ENCODE measurements around the gene AK2.
"Not testable (repeated sequence)": the region's sequence is repeated elsewhere in the genome, so short reads cannot be mapped to it uniquely, and the experiment has no call there.

Gene AK2

GRCh38 chr1:32998064-32998463, 38.6 kb downstream of the AK2 start:
- Mint-ChIP-seq H3K9me3 (no peaks in the 10 kb centered on the region), H3K4me1 (peaks cover 29% of the 10 kb centered on the region), H3K27ac (peak overlapping the region; percentile 29 to 83 (median 56)), H3K4me3 (no peak overlapping the region), H3K36me3 (ENCODE audit: low read depth) (no peaks in the 10 kb centered on the region), H3K27me3 (ENCODE audit: low read depth) (no peaks in the 10 kb centered on the region)
- TF ChIP-seq CTCF (IDR thresholded peaks at IDR 0.05; ENCODE audit: unreplicated experiment in 3 of 3), result no peak

- Mint-ChIP-seq H3K27me3 (ENCODE audit: low read depth) (no peaks in the 10 kb centered on the region), H3K4me1 (peaks cover 35% of the 10 kb centered on the region), H3K36me3 (ENCODE audit: low read depth) (no peaks in the 10 kb centered on the region), H3K4me3 (no peak overlapping the region), H3K9me3 (no peaks in the 10 kb centered on the region), H3K27ac (peak overlapping the region in 2 of 3 experiments; percentile 56 to 83)
- TF ChIP-seq CTCF (IDR thresholded peaks at IDR 0.05; ENCODE audit: unreplicated experiment in 3 of 3), result no peak
Measured at GRCh38 chr1:32997381-32997891, 39.2 kb downstream of the AK2 start.

GRCh38 chr1:32993324-32993636, 43.4 kb downstream of the AK2 start:
- H3K4me3 Mint-ChIP-seq; H3K27ac Mint-ChIP-seq; H3K27me3 Mint-ChIP-seq (ENCODE audit: low read depth); H3K9me3 Mint-ChIP-seq; H3K36me3 Mint-ChIP-seq (ENCODE audit: low read depth): not testable (repeated sequence)
- H3K4me1 Mint-ChIP-seq, result peaks cover 43% of the 10 kb centered on the region

GRCh38 chr1:32992489-32993323, 44.0 kb downstream of the AK2 start:
- Mint-ChIP-seq H3K27ac (peak overlapping the region; percentile 47 to 89 (median 69)), H3K9me3 (no peaks in the 10 kb centered on the region), H3K4me3 (no peak overlapping the region), H3K36me3 (ENCODE audit: low read depth) (no peaks in the 10 kb centered on the region), H3K27me3 (ENCODE audit: low read depth) (no peaks in the 10 kb centered on the region), H3K4me1 (peaks cover 37% of the 10 kb centered on the region)
- no peak for TF ChIP-seq CTCF (IDR thresholded peaks at IDR 0.05; ENCODE audit: unreplicated experiment in 3 of 3)

- TF ChIP-seq CTCF (IDR thresholded peaks at IDR 0.05; ENCODE audit: unreplicated experiment in 3 of 3), result no peak
- H3K4me3 Mint-ChIP-seq, result no peak overlapping the region
- H3K4me1 Mint-ChIP-seq, result peaks cover 29% of the 10 kb centered on the region
- no peaks in the 10 kb centered on the region for H3K9me3 Mint-ChIP-seq
- H3K27me3 Mint-ChIP-seq (ENCODE audit: low read depth), result no peaks in the 10 kb centered on the region
- H3K36me3 Mint-ChIP-seq (ENCODE audit: low read depth), result no peaks in the 10 kb centered on the region
- peak overlapping the region; percentile 47 to 89 (median 69) for H3K27ac Mint-ChIP-seq
Measured at GRCh38 chr1:32991819-32992488, 44.7 kb downstream of the AK2 start.

GRCh38 chr1:32991386-32991785, 45.3 kb downstream of the AK2 start:
- no peak for TF ChIP-seq CTCF (IDR thresholded peaks at IDR 0.05; ENCODE audit: unreplicated experiment in 3 of 3)
- no peak overlapping the region for H3K4me3 Mint-ChIP-seq
- no peaks in the 10 kb centered on the region for H3K27me3 Mint-ChIP-seq (ENCODE audit: low read depth)
- no peaks in the 10 kb centered on the region for H3K36me3 Mint-ChIP-seq (ENCODE audit: low read depth)
- H3K4me1 Mint-ChIP-seq, result peaks cover 29% of the 10 kb centered on the region
- no peak overlapping the region for H3K27ac Mint-ChIP-seq
- H3K9me3 Mint-ChIP-seq, result no peaks in the 10 kb centered on the region

All from nephron (organoid).